Measurements from ENCODE around the gene SUGCT.
"Not testable (repeated sequence)": the region's sequence is repeated elsewhere in the genome, so short reads cannot be mapped to it uniquely, and the experiment has no call there.

Gene SUGCT

GRCh38 chr7:40243076-40243475, 108.3 kb downstream of the SUGCT start:
- in situ Hi-C loops (cut with HindIII; ENCODE audit: low sequenced_read_pairs): no loop called here

GRCh38 chr7:40244226-40244625, 109.4 kb downstream of the SUGCT start:
- in situ Hi-C loops (cut with HindIII; ENCODE audit: low sequenced_read_pairs): no loop called here

- in situ Hi-C loops (cut with HindIII; ENCODE audit: low sequenced_read_pairs): no loop called here
These were observed 113.9 kb downstream of the SUGCT start for GRCh38 chr7:40248681-40249080.

GRCh38 chr7:40253444-40253843, 118.6 kb downstream of the SUGCT start:
- in situ Hi-C loops (cut with HindIII; ENCODE audit: low sequenced_read_pairs): not testable (repeated sequence)

- in situ Hi-C loops (cut with HindIII; ENCODE audit: low sequenced_read_pairs): no loop called here
These were observed 129.1 kb downstream of the SUGCT start for GRCh38 chr7:40263752-40264390.

GRCh38 chr7:40267583-40267982, 132.8 kb downstream of the SUGCT start:
- in situ Hi-C loops (cut with HindIII; ENCODE audit: low sequenced_read_pairs): no loop called here

GRCh38 chr7:40268810-40269209, 134.0 kb downstream of the SUGCT start:
- in situ Hi-C loops (cut with HindIII; ENCODE audit: low sequenced_read_pairs): not testable (repeated sequence)

- in situ Hi-C loops (cut with HindIII; ENCODE audit: low sequenced_read_pairs): no loop called here
These were observed 141.3 kb downstream of the SUGCT start for GRCh38 chr7:40276061-40276460.

- in situ Hi-C loops (cut with HindIII; ENCODE audit: low sequenced_read_pairs): no loop called here
These were observed 145.2 kb downstream of the SUGCT start for GRCh38 chr7:40279991-40280390.

- in situ Hi-C loops (cut with HindIII; ENCODE audit: low sequenced_read_pairs): no loop called here
These were observed 148.1 kb downstream of the SUGCT start for GRCh38 chr7:40282858-40283257.

GRCh38 chr7:40283391-40283790, 148.6 kb downstream of the SUGCT start:
- in situ Hi-C loops (cut with HindIII; ENCODE audit: low sequenced_read_pairs): no loop called here

- in situ Hi-C loops (cut with HindIII; ENCODE audit: low sequenced_read_pairs): no loop called here
These were observed 154.0 kb downstream of the SUGCT start for GRCh38 chr7:40288827-40289226.

- in situ Hi-C loops (cut with HindIII; ENCODE audit: low sequenced_read_pairs): no loop called here
These were observed 163.0 kb downstream of the SUGCT start for GRCh38 chr7:40297741-40298311.

GRCh38 chr7:40298421-40298820, 163.6 kb downstream of the SUGCT start:
- in situ Hi-C loops (cut with HindIII; ENCODE audit: low sequenced_read_pairs): no loop called here

GRCh38 chr7:40299097-40299496, 164.3 kb downstream of the SUGCT start:
- in situ Hi-C loops (cut with HindIII; ENCODE audit: low sequenced_read_pairs): no loop called here

GRCh38 chr7:40300146-40300670, 165.4 kb downstream of the SUGCT start:
- in situ Hi-C loops (cut with HindIII; ENCODE audit: low sequenced_read_pairs): no loop called here

GRCh38 chr7:40301486-40302068, 166.8 kb downstream of the SUGCT start:
- in situ Hi-C loops (cut with HindIII; ENCODE audit: low sequenced_read_pairs): no loop called here

- in situ Hi-C loops (cut with HindIII; ENCODE audit: low sequenced_read_pairs): no loop called here
These were observed 169.2 kb downstream of the SUGCT start for GRCh38 chr7:40303996-40304395.

- in situ Hi-C loops (cut with HindIII; ENCODE audit: low sequenced_read_pairs): loop anchor here (5.0 kb wide), 1 partner anchor 73 kb away; no protein-coding TSS in a partner anchor
These were observed 170.4 kb downstream of the SUGCT start for GRCh38 chr7:40305229-40305628.

GRCh38 chr7:40306025-40306424, 171.2 kb downstream of the SUGCT start:
- in situ Hi-C loops (cut with HindIII; ENCODE audit: low sequenced_read_pairs): loop anchor here (5.0 kb wide), 1 partner anchor 74 kb away; no protein-coding TSS in a partner anchor

- in situ Hi-C loops (cut with HindIII; ENCODE audit: low sequenced_read_pairs): loop anchor here (5.0 kb wide), 1 partner anchor 74 kb away; no protein-coding TSS in a partner anchor
These were observed 171.8 kb downstream of the SUGCT start for GRCh38 chr7:40306596-40306995.

GRCh38 chr7:40310258-40310657, 175.5 kb downstream of the SUGCT start:
- in situ Hi-C loops (cut with HindIII; ENCODE audit: low sequenced_read_pairs): no loop called here

Measured in endothelial cell of hepatic sinusoid (primary cell).